Fibroblast of lung (primary cell): ENCODE data around the gene CSNK1A1. TPM values are rescaled to one million over a fixed set of nuclear protein-coding genes. Genes with fewer than 3 reads are reported as not detected.

Source experiments
- DNase-seq, 2 donors: peaks; one replicate each; pipeline versions ENCODE4 v3.0.0 to v3.0.0-alpha.2; 2010; ENCODE audit warnings: low read depth in 2 of 2
- H2AFZ ChIP-seq: 2 replicates; pipeline ENCODE4 v1.5.1; 2012; ENCODE audit warnings: low read length, control low read depth, inconsistent platforms
- H3K27ac ChIP-seq: 2 replicates; pipeline ENCODE4 v1.5.1; 2011; ENCODE audit warnings: low read length, control low read depth; ENCODE audit not compliant: insufficient read depth
- H3K27me3 ChIP-seq: 2 replicates; pipeline ENCODE4 v1.5.1; 2011; ENCODE audit warnings: mild to moderate bottlenecking, low read length; ENCODE audit not compliant: control insufficient read depth, insufficient read depth
- H3K36me3 ChIP-seq: 2 replicates; pipeline ENCODE4 v1.5.1; 2011; ENCODE audit warnings: low read length; ENCODE audit not compliant: control insufficient read depth, insufficient read depth
- H3K4me1 ChIP-seq: 2 replicates; pipeline ENCODE4 v1.5.1; 2011; ENCODE audit warnings: low read length; ENCODE audit not compliant: control insufficient read depth, insufficient read depth; ENCODE audit errors: extremely low read depth
- H3K4me2 ChIP-seq: 2 replicates; pipeline ENCODE4 v1.5.1; 2011; ENCODE audit warnings: low read length, control low read depth; ENCODE audit not compliant: insufficient read depth; ENCODE audit errors: extremely low read depth
- H3K4me3 ChIP-seq, 4 experiments: fragments of 200-600 bp in 1 of 4; sonication (generic) in 1 of 4; replicated peaks in 1 of 4; 2 replicates each; pipeline ENCODE4 v1.5.1; 2011 to 2016; ENCODE audit warnings: low read length in 4 of 4, low read depth in 3 of 4, mild to moderate bottlenecking in 3 of 4, control low read depth in 2 of 4, inconsistent platforms in 1 of 4, mixed read lengths in 1 of 4; ENCODE audit not compliant: insufficient read depth in 1 of 4; ENCODE audit errors: control extremely low read depth in 1 of 4
- H3K79me2 ChIP-seq: 2 replicates; pipeline ENCODE4 v1.5.1; 2012; ENCODE audit warnings: mild to moderate bottlenecking, low read length, inconsistent platforms; ENCODE audit not compliant: control insufficient read depth, insufficient read depth
- H3K9ac ChIP-seq: 2 replicates; pipeline ENCODE4 v1.5.1; 2011; ENCODE audit warnings: mild to moderate bottlenecking, low read length, control low read depth; ENCODE audit not compliant: insufficient read depth
- H3K9me3 ChIP-seq: 2 replicates; pipeline ENCODE4 v1.5.1; 2012; ENCODE audit warnings: low read depth, low read length; ENCODE audit not compliant: control insufficient read depth, insufficient read depth
- H4K20me1 ChIP-seq: 2 replicates; pipeline ENCODE4 v1.5.1; 2011; ENCODE audit warnings: low read length; ENCODE audit not compliant: control insufficient read depth, insufficient read depth; ENCODE audit errors: extremely low read depth
- EZH2 ChIP-seq: IDR thresholded peaks from 2 replicates; pipeline ENCODE4 v1.5.1; 2012; ENCODE audit warnings: low read length, control low read depth, mild to moderate bottlenecking; ENCODE audit errors: missing control alignments
- polyA plus RNA-seq, 2 donors: library from polyadenylated mRNA; depleted of rRNA in 1 of 2; stranded (reverse) in 1 of 2; unstranded in 1 of 2; fragments of >200 nt; gene quantifications; 2 replicates each; pipeline ENCODE4 v1.2.1, GENCODE V29; 2011 to 2012; ENCODE audit warnings: missing spikeins in 1 of 2
- total RNA-seq: library from RNA; depleted of rRNA; stranded (reverse); fragments of >200 nt; gene quantifications from 2 replicates; pipeline ENCODE4 v1.2.1, GENCODE V29; 2014
- TF ChIP-seq, protein P1 (sequence below), 2 donors: IDR thresholded peaks in 1 of 2; conservative IDR thresholded peaks in 1 of 2; 1 replicate in 1 of 2; 2 replicates in 1 of 2; pipeline ENCODE4 v1.5.1; 2011 to 2012; ENCODE audit warnings: low read length in 2 of 2, control low read depth in 1 of 2, inconsistent platforms in 1 of 2, low read depth in 1 of 2, mild to moderate bottlenecking in 1 of 2

CSNK1A1 gene
- total and polyA plus RNA-seq, 2 donors (not counting 1 experiment from before 2014, with no cell fraction given), result 275 to 674 TPM

DNA sequence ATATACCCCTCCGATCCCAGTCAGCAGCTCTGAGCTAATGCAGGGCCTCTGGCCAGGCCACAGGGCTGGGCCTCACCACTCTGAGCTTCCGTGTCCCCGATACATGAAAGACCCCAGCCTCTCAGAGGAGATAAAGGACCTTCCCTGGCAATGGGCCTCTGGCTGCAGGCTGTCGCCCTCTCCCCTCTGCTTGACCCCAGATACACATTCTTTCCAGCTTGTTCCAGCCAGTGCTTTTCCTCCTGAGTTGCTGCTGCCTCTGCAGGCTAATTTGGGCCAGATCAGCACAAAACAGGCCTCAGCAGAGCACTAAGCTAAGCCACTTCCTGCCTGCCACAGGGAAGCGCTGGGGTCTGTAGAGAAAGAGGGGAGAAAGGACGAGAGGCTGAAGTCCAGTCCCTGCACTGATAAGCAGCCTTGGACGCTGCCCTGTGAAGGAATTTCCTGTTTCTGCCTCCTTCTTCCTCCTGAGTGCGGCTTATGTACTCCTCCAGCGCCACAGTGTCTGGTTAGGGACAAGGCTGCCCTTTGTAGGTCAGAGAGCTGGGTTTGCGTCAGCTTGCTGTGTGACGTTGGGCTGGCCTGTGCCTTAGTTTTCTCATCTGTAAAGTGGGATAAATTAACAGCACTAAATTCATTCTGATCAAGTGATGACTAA lies 99.1 kb downstream of the CSNK1A1 start:
- Histone ChIP-seq H3K4me3 (no peak overlapping the region), H4K20me1 (no peaks in the 10 kb centered on the region), H3K9ac (peak overlapping the region; percentile 11), H3K27ac (peak overlapping the region; percentile 92), H3K36me3 (no peaks in the 10 kb centered on the region), H3K27me3 (no peaks in the 10 kb centered on the region), H3K4me2 (no peak overlapping the region), H3K79me2 (no peaks in the 10 kb centered on the region), H3K9me3 (no peaks in the 10 kb centered on the region), H3K4me1 (peaks cover 61% of the 10 kb centered on the region), H2AFZ (peak overlapping the region; percentile 30)
- DNase-seq, result peak; percentile 56 to 71
- TF ChIP-seq, protein P1, sequence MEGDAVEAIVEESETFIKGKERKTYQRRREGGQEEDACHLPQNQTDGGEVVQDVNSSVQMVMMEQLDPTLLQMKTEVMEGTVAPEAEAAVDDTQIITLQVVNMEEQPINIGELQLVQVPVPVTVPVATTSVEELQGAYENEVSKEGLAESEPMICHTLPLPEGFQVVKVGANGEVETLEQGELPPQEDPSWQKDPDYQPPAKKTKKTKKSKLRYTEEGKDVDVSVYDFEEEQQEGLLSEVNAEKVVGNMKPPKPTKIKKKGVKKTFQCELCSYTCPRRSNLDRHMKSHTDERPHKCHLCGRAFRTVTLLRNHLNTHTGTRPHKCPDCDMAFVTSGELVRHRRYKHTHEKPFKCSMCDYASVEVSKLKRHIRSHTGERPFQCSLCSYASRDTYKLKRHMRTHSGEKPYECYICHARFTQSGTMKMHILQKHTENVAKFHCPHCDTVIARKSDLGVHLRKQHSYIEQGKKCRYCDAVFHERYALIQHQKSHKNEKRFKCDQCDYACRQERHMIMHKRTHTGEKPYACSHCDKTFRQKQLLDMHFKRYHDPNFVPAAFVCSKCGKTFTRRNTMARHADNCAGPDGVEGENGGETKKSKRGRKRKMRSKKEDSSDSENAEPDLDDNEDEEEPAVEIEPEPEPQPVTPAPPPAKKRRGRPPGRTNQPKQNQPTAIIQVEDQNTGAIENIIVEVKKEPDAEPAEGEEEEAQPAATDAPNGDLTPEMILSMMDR (conservative IDR thresholded peaks at IDR 0.05 in 1 of 2, IDR thresholded peaks at IDR 0.05 in 1 of 2; ENCODE audit: low read depth in 1 of 2, low read length in 2 of 2), result peak in 1 of 2 donors; percentile 13
- no peak for TF ChIP-seq EZH2

- TF ChIP-seq EZH2, result no peak
- TF ChIP-seq, protein P1 (conservative IDR thresholded peaks at IDR 0.05 in 1 of 2, IDR thresholded peaks at IDR 0.05 in 1 of 2; ENCODE audit: low read depth in 1 of 2, low read length in 2 of 2), result no peak
- no peak overlapping the region for H3K4me2 ChIP-seq
- no peaks in the 10 kb centered on the region for H4K20me1 ChIP-seq
- no peak overlapping the region for H3K4me3 ChIP-seq
- peak overlapping the region; percentile 69 for H3K27ac ChIP-seq
- no peaks in the 10 kb centered on the region for H3K79me2 ChIP-seq
- no peak overlapping the region for H2AFZ ChIP-seq
- DNase-seq, result peak; percentile 80 to 88
- H3K9me3 ChIP-seq, result no peaks in the 10 kb centered on the region
- no peaks in the 10 kb centered on the region for H3K27me3 ChIP-seq
- H3K36me3 ChIP-seq, result no peaks in the 10 kb centered on the region
- H3K4me1 ChIP-seq, result peaks cover 52% of the 10 kb centered on the region
- no peak overlapping the region for H3K9ac ChIP-seq
These were observed 101.0 kb downstream of the CSNK1A1 start for GRCh38 chr5:149450199-149450598.

DNA sequence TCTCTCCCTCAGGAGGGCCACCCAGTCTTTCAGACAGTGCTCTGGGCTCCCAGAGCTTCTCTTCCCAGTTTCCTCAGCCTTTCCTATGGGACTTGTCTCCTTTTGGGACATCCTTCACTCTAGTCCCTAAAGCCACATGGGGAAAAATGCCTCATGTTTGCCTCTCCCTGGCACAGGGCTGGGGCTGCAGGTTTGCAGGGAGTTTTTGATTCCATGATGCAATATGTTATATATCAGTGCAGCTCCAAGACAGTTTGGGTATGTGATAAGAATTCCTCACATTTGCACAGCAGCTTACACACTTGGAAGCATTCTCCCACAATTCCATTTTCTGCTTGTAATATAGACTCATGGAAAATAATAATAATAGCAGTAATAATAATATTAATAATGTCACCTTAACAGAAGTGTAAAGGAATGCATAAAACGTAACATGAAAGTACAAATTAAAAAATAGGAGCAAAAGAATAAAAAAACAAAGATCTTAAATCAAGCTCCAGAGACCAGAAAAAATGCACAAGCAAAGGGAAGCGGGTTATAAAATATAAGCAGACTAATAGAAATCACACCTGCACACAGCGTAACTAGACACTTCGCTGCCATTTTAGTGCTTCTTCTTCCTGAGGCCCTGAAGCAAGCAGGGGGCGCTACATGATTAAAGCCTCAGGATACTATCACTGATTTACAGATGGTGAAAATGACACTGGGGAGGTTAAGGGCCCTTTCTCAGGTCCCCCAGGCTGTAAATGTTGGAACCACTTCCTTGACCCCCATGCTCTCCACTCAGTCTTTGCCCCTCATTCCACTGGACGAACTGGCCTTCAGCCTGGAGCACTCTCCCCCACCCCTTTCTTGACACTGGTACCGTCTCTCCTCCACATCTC lies 102.2 kb downstream of the CSNK1A1 start:
- peak overlapping the region; percentile 69 for H3K27ac ChIP-seq

More for the DNA sequence above, 102.2 kb downstream of the CSNK1A1 start:
- H3K27me3 ChIP-seq, result no peaks in the 10 kb centered on the region
- H3K4me2 ChIP-seq, result no peak overlapping the region
- H3K9ac ChIP-seq, result peak overlapping the region; percentile 39
- no peak overlapping the region for H3K4me3 ChIP-seq
- TF ChIP-seq EZH2, result no peak
- TF ChIP-seq, protein P1 (conservative IDR thresholded peaks at IDR 0.05 in 1 of 2, IDR thresholded peaks at IDR 0.05 in 1 of 2; ENCODE audit: low read depth in 1 of 2, low read length in 2 of 2), result peak; percentile 38 to 56
- H3K9me3 ChIP-seq, result no peaks in the 10 kb centered on the region
- peaks cover 50% of the 10 kb centered on the region for H3K4me1 ChIP-seq
- H4K20me1 ChIP-seq, result no peaks in the 10 kb centered on the region
- H3K36me3 ChIP-seq, result no peaks in the 10 kb centered on the region
- DNase-seq, result peak in 1 of 2 donors; percentile 62
- H2AFZ ChIP-seq, result no peak overlapping the region
- no peaks in the 10 kb centered on the region for H3K79me2 ChIP-seq
